Sigmoid colon (tissue), 7 donors: ENCODE measurements around the gene TAF5L. TPM values are rescaled to one million over a fixed set of nuclear protein-coding genes. Genes with fewer than 3 reads are reported as not detected.

Experiments
- DNase-seq: peaks from one replicate; pipeline ENCODE4 v3.0.0-alpha.2; 2019
- H3K27ac ChIP-seq, 4 donors: fragments of 200-600 bp; sonication (generic); one replicate each; pipeline ENCODE4 v1.5.1; 2016 to 2019; ENCODE audit warnings: mild to moderate bottlenecking in 1 of 4
- H3K27me3 ChIP-seq, 3 donors: fragments of 200-600 bp; sonication (generic); one replicate each; pipeline ENCODE4 v1.5.1; 2019; ENCODE audit warnings: mild to moderate bottlenecking in 1 of 3
- H3K36me3 ChIP-seq, 4 donors: fragments of 200-600 bp; sonication (generic); one replicate each; pipeline ENCODE4 v1.5.1; 2016 to 2019
- H3K4me1 ChIP-seq, 4 donors: fragments of 200-600 bp; sonication (generic); one replicate each; pipeline ENCODE4 v1.5.1; 2017 to 2019
- H3K4me3 ChIP-seq, 4 donors: fragments of 200-600 bp; sonication (generic); one replicate each; pipeline ENCODE4 v1.5.1; 2017 to 2019; ENCODE audit warnings: mild to moderate bottlenecking in 2 of 4, moderate library complexity in 1 of 4
- H3K9me3 ChIP-seq, 4 donors: fragments of 200-600 bp in 3 of 4; sonication (generic) in 3 of 4; one replicate each; pipeline versions ENCODE4 v1.5.1 to v1.6.1; 2013 to 2019
- CTCF ChIP-seq, 4 experiments: fragments of 450-650 bp in 3 of 4; fragments of 200-600 bp in 1 of 4; IDR thresholded peaks; one replicate each; pipeline ENCODE4 v1.5.1; 2016 to 2019; ENCODE audit warnings: antibody characterized with exemption in 4 of 4, mild to moderate bottlenecking in 3 of 4, moderate library complexity in 2 of 4
- EP300 ChIP-seq, 4 donors: sonication (generic); formaldehyde crosslinking; IDR thresholded peaks; one replicate each; pipeline ENCODE4 v1.6.1; 2017; ENCODE audit warnings: antibody characterized with exemption in 4 of 4
- POLR2A ChIP-seq, 2 donors: fragments of 450-650 bp; IDR thresholded peaks; one replicate each; pipeline ENCODE4 v1.6.1; 2016; ENCODE audit warnings: antibody characterized with exemption in 2 of 2, mild to moderate bottlenecking in 2 of 2, moderate library complexity in 2 of 2
- POLR2AphosphoS5 ChIP-seq, 4 donors: sonication (generic); formaldehyde crosslinking; IDR thresholded peaks; one replicate each; pipeline ENCODE4 v1.6.1; 2017; ENCODE audit warnings: antibody characterized with exemption in 4 of 4
- WGBS, 2 donors: extraction: QIAGEN DNeasy Blood & Tissue Kit; methylation state at CpG; one replicate each; pipeline ENCODE4 v1.1.7; 2013; 5-methylcytosine and 5-hydroxymethylcytosine counted together
- intact Hi-C: fragments of 100-400 bp; cut with DNase I; formaldehyde crosslinking; loops from one replicate; pipeline ENCODE4 v1.15.1; 2023
- polyA plus RNA-seq, 3 donors: library from polyadenylated mRNA; stranded (reverse); fragments of 200-250 nt; gene quantifications; one replicate each; pipeline ENCODE4 v1.2.3, GENCODE V29; 2013
- small RNA-seq, 3 donors: library from RNA; depleted of rRNA; stranded (forward); fragments of <200 nt; gene quantifications; one replicate each; pipeline ENCODE3, GENCODE V24; 2016
- total RNA-seq, 4 donors: library from RNA; depleted of rRNA; stranded (reverse); fragments of >200 nt; gene quantifications; one replicate each; pipeline ENCODE4 v1.1.0, GENCODE V29; 2016
- donor health status: healthy with polysubstance abuse.
- donor health status: Bipolar disorder and iron deficiency.
- donor health status: healthy.

TAF5L gene
- total and polyA plus RNA-seq, 7 donors: 10.6 to 18.0 (median 13.0) TPM

GRCh38 chr1:229550812-229551567 lies 74.9 kb downstream of the TAF5L start:
- no peaks in the 10 kb centered on the region for H3K27me3 ChIP-seq
- WGBS, 2 donors: 67 to 76% methylated on average over 3 of the region's 3 CpGs
- no peak for TF ChIP-seq POLR2AphosphoS5 (IDR thresholded peaks at IDR 0.05)
- TF ChIP-seq CTCF (IDR thresholded peaks at IDR 0.05): no peak
- TF ChIP-seq EP300 (IDR thresholded peaks at IDR 0.05): no peak
- no peak for TF ChIP-seq POLR2A (IDR thresholded peaks at IDR 0.05)
- H3K4me3 ChIP-seq: no peak overlapping the region
- peaks cover 0 to 43% (median 29%) of the 10 kb centered on the region in 4 donors for H3K4me1 ChIP-seq
- intact Hi-C loops: no loop called here
- H3K9me3 ChIP-seq: no peaks in the 10 kb centered on the region
- peaks cover 8 to 28% (median 14%) of the 10 kb centered on the region in 4 donors for H3K36me3 ChIP-seq
- peak overlapping the region in 3 of 4 donors; percentile 2 to 31 (median 22) for H3K27ac ChIP-seq
- no peak for DNase-seq

GRCh38 chr1:229547542-229547941 lies 78.4 kb downstream of the TAF5L start:
- intact Hi-C loops: no loop called here
- no peak overlapping the region for H3K4me3 ChIP-seq
- 96% methylated on average over 7 of the region's 7 CpGs for WGBS, 2 donors

GRCh38 chr1:229544587-229544986 lies 81.3 kb downstream of the TAF5L start:
- Histone ChIP-seq H3K4me3 (no peak overlapping the region), H3K36me3 (peaks cover 13 to 85% (median 43%) of the 10 kb centered on the region in 4 donors), H3K27ac (no peak overlapping the region), H3K4me1 (no peaks in the 10 kb centered on the region), H3K9me3 (no peaks in the 10 kb centered on the region), H3K27me3 (no peaks in the 10 kb centered on the region)
- intact Hi-C loops: no loop called here
- 94 to 100% methylated on average over 1 of the region's 1 CpG for WGBS, 2 donors
- no peak for DNase-seq
- TF ChIP-seq POLR2A (IDR thresholded peaks at IDR 0.05) (no peak), POLR2AphosphoS5 (IDR thresholded peaks at IDR 0.05) (no peak), CTCF (IDR thresholded peaks at IDR 0.05) (no peak), EP300 (IDR thresholded peaks at IDR 0.05) (no peak)

More at GRCh38 chr1:229547542-229547941, 78.4 kb downstream of the TAF5L start:
- Histone ChIP-seq H3K9me3 (no peaks in the 10 kb centered on the region), H3K27me3 (no peaks in the 10 kb centered on the region), H3K4me1 (peaks cover 0 to 14% (median 12%) of the 10 kb centered on the region in 4 donors), H3K27ac (no peak overlapping the region), H3K36me3 (peaks cover 13 to 57% (median 23%) of the 10 kb centered on the region in 4 donors)
- no peak for TF ChIP-seq CTCF (IDR thresholded peaks at IDR 0.05)
- TF ChIP-seq POLR2A (IDR thresholded peaks at IDR 0.05): no peak
- no peak for DNase-seq

Small RNA genes lying within 50 kb of the gene (small RNA-seq; reads per million reads assigned to genes)
- gene HMGN2P19 (0 reads per million in 3 donors), gene RNA5SP78 (0 to 0.06 (median 0) reads per million in 3 donors)

Other genes starting within 250 kb of the TAF5L start
- under 1 TPM in 1 of 4 donors, not detected in 3; 0.36 TPM for gene ACTA1, start 192.0 kb downstream of the TAF5L start, total RNA-seq
- 10 to 100 TPM in 1 of 3 donors, 1 to 10 TPM in 2; 1.1 to 36.0 (median 4.6) TPM for gene ACTA1, start 192.0 kb downstream of the TAF5L start, polyA plus RNA-seq
- gene NUP133, start 117.8 kb downstream of the TAF5L start, total RNA-seq: 10 to 100 TPM; 23.7 to 31.7 (median 27.6) TPM
- 10 to 100 TPM in 1 of 3 donors, 1 to 10 TPM in 2; 4.8 to 12.9 (median 6.9) TPM for gene NUP133, start 117.8 kb downstream of the TAF5L start, polyA plus RNA-seq
- gene ABCB10, start 67.4 kb downstream of the TAF5L start, total RNA-seq: 10 to 100 TPM; 12.1 to 19.4 (median 16.5) TPM
- 1 to 10 TPM; 4.4 to 9.6 (median 5.4) TPM for gene ABCB10, start 67.4 kb downstream of the TAF5L start, polyA plus RNA-seq
- 10 to 100 TPM in 1 of 4 donors, 1 to 10 TPM in 3; 4.3 to 11.7 (median 7.4) TPM for gene URB2, start 125 bp upstream of the TAF5L start, total RNA-seq
- gene URB2, start 125 bp upstream of the TAF5L start, polyA plus RNA-seq: 1 to 10 TPM in 1 of 3 donors, under 1 TPM in 2; 0.60 to 5.2 (median 0.92) TPM